PC-9 (cell line): ENCODE data around the gene GCHFR.

Experiments used
- CTCF ChIP-seq: fragments of 200-600 bp; sonication (generic); conservative IDR thresholded peaks from 2 replicates; pipeline ENCODE4 v1.6.1; 2017; ENCODE audit warnings: mixed run types, antibody characterized with exemption, mild to moderate bottlenecking, moderate library complexity
- EZH2 ChIP-seq: fragments of 200-600 bp; sonication (generic); IDR thresholded peaks from 2 replicates; pipeline ENCODE4 v1.8.0; 2017; ENCODE audit warnings: antibody characterized with exemption, low read depth

DNA sequence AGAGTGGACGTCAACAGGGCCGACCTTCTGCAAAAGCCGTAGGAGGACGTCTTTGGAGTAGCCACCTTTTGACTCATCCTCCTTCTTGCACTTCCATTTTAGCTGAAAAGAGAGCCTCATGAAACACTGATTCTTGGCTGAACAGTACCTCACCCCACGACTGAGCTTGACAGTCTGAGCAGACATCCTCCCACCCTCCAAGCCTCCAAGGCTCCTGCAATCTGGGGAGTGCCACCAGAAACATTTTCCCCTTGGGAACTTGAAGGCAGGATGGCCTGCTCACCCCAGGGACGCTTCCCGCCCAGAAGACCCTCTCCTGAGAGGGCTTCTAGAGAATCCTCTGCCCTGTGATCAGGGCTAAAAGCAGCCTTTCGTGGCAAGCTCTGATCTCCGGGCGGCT, 11.1 kb downstream of the GCHFR start:
- no peak for TF ChIP-seq EZH2
- no peak for TF ChIP-seq CTCF
